Smooth muscle cell (in vitro differentiated cells): ENCODE results near the gene IL36B. TPM values are rescaled to one million over a fixed set of nuclear protein-coding genes. Genes with fewer than 3 reads are reported as not detected.

Experiments
- DNase-seq: peaks from one replicate; lab custom pipeline; 2025; ENCODE audit not compliant: unreplicated experiment; lab: John Stamatoyannopoulos, UW
- H2AFZ ChIP-seq: fragments of 200-600 bp; sonication (generic); 2 replicates; pipeline ENCODE4 v1.6.0; 2016; ENCODE audit warnings: antibody characterized with exemption, low read depth, mild to moderate bottlenecking
- H3F3A ChIP-seq: fragments of 200-600 bp; sonication (generic); 2 replicates; pipeline ENCODE4 v1.6.0; 2017; ENCODE audit warnings: antibody characterized with exemption, low read depth
- H3K27ac ChIP-seq: fragments of 200-600 bp; sonication (generic); 2 replicates; pipeline ENCODE4 v1.5.1; 2016; ENCODE audit warnings: low read depth, mild to moderate bottlenecking
- H3K27me3 ChIP-seq: fragments of 200-600 bp; sonication (generic); 2 replicates; pipeline ENCODE4 v1.6.1; 2016; ENCODE audit warnings: low read depth, mild to moderate bottlenecking
- H3K36me3 ChIP-seq: fragments of 200-600 bp; sonication (generic); 2 replicates; pipeline ENCODE4 v1.5.1; 2016; ENCODE audit warnings: low read depth
- H3K4me1 ChIP-seq: fragments of 200-600 bp; sonication (generic); 2 replicates; pipeline ENCODE4 v1.5.1; 2016; ENCODE audit warnings: low read depth
- H3K4me2 ChIP-seq: fragments of 200-600 bp; sonication (generic); 2 replicates; pipeline ENCODE4 v1.6.0; 2016; ENCODE audit warnings: mild to moderate bottlenecking
- H3K4me3 ChIP-seq: fragments of 200-600 bp; sonication (generic); 2 replicates; pipeline ENCODE4 v1.5.1; 2016; ENCODE audit warnings: mild to moderate bottlenecking
- H3K79me2 ChIP-seq: fragments of 200-600 bp; sonication (generic); 2 replicates; pipeline ENCODE4 v1.6.0; 2016; ENCODE audit warnings: low read depth, mild to moderate bottlenecking
- H3K9ac ChIP-seq: fragments of 200-600 bp; sonication (generic); 2 replicates; pipeline ENCODE4 v1.6.0; 2016; ENCODE audit warnings: low read depth
- H3K9me3 ChIP-seq: fragments of 200-600 bp; sonication (generic); replicated peaks from 2 replicates; pipeline ENCODE4 v1.5.1; 2016; ENCODE audit warnings: low read depth
- H4K20me1 ChIP-seq: fragments of 200-600 bp; sonication (generic); 2 replicates; pipeline ENCODE4 v1.6.0; 2016; ENCODE audit warnings: low read depth
- CTCF ChIP-seq: fragments of 200-600 bp; sonication (generic); IDR thresholded peaks from 2 replicates; pipeline ENCODE4 v1.5.1; 2017; ENCODE audit warnings: borderline replicate concordance, mild to moderate bottlenecking, antibody characterized with exemption; ENCODE audit not compliant: insufficient read depth, poor library complexity, severe bottlenecking
- WGBS: methylation state at CpG from one replicate; pipeline ENCODE4 v1.1.7; 2016; ENCODE audit warnings: low lambda C conversion rate; 5-methylcytosine and 5-hydroxymethylcytosine counted together
- polyA plus RNA-seq: library from polyadenylated mRNA; unstranded; fragments of >200 nt; fragmentation: Nextera tagmentation; extraction: Ambion mirVana; gene quantifications from 2 replicates; pipeline ENCODE4 v1.2.1, GENCODE V29; 2016
- total RNA-seq: library from RNA; depleted of rRNA; stranded (reverse); fragments of >200 nt; gene quantifications from 2 replicates; pipeline ENCODE4 v1.2.3, GENCODE V29; 2014

IL36B gene
- total and polyA plus RNA-seq, 2 experiments from 2014 or later: not detected

- Histone ChIP-seq H3K79me2 (no peaks in the 10 kb centered on the region), H3K4me3 (no peak overlapping the region), H3K27me3 (peaks cover 5% of the 10 kb centered on the region), H3K4me1 (no peaks in the 10 kb centered on the region), H3K9ac (no peak overlapping the region), H3K36me3 (no peaks in the 10 kb centered on the region), H2AFZ (no peak overlapping the region), H3K27ac (no peak overlapping the region), H3K4me2 (no peak overlapping the region), H4K20me1 (no peaks in the 10 kb centered on the region), H3K9me3 (no peaks in the 10 kb centered on the region), H3F3A (no peaks in the 10 kb centered on the region)
- WGBS: 79% methylated on average over 5 of the region's 5 CpGs
- no peak for TF ChIP-seq CTCF
- DNase-seq: no peak
Observed at GRCh38 chr2:113064281-113064680, 11.6 kb upstream of the IL36B start.

GRCh38 chr2:113061896-113062770 is 9.5 kb upstream of the IL36B start:
- Histone ChIP-seq H3K27me3 (no peaks in the 10 kb centered on the region), H3K4me1 (no peaks in the 10 kb centered on the region), H3K4me2 (no peak overlapping the region), H3F3A (no peaks in the 10 kb centered on the region), H2AFZ (no peak overlapping the region), H4K20me1 (no peaks in the 10 kb centered on the region), H3K36me3 (no peaks in the 10 kb centered on the region), H3K9me3 (no peaks in the 10 kb centered on the region), H3K27ac (no peak overlapping the region), H3K79me2 (no peaks in the 10 kb centered on the region), H3K9ac (no peak overlapping the region), H3K4me3 (no peak overlapping the region)
- no peak for DNase-seq
- WGBS: 85% methylated on average over 18 of the region's 18 CpGs
- TF ChIP-seq CTCF: no peak

GRCh38 chr2:113061241-113061640 is 8.6 kb upstream of the IL36B start:
- Histone ChIP-seq H3K79me2 (no peaks in the 10 kb centered on the region), H3K4me3 (no peak overlapping the region), H3F3A (no peaks in the 10 kb centered on the region), H3K27me3 (no peaks in the 10 kb centered on the region), H4K20me1 (no peaks in the 10 kb centered on the region), H2AFZ (no peak overlapping the region), H3K9me3 (no peaks in the 10 kb centered on the region), H3K4me1 (no peaks in the 10 kb centered on the region), H3K9ac (no peak overlapping the region), H3K36me3 (no peaks in the 10 kb centered on the region), H3K4me2 (no peak overlapping the region), H3K27ac (no peak overlapping the region)
- DNase-seq: no peak
- WGBS: 46% methylated on average over 2 of the region's 2 CpGs
- no peak for TF ChIP-seq CTCF

- no peak for TF ChIP-seq CTCF
- H3K27ac ChIP-seq: no peak overlapping the region
- no peaks in the 10 kb centered on the region for H4K20me1 ChIP-seq
- no peak overlapping the region for H3K4me3 ChIP-seq
- DNase-seq: no peak
- H3K27me3 ChIP-seq: no peaks in the 10 kb centered on the region
- H3F3A ChIP-seq: no peaks in the 10 kb centered on the region
- H3K36me3 ChIP-seq: no peaks in the 10 kb centered on the region
- H3K4me2 ChIP-seq: no peak overlapping the region
- no peaks in the 10 kb centered on the region for H3K4me1 ChIP-seq
- H3K9ac ChIP-seq: no peak overlapping the region
- H3K9me3 ChIP-seq: no peaks in the 10 kb centered on the region
- WGBS: 45% methylated on average over 1 of the region's 1 CpG
- no peaks in the 10 kb centered on the region for H3K79me2 ChIP-seq
- H2AFZ ChIP-seq: no peak overlapping the region
Observed at GRCh38 chr2:113060796-113061195, 8.1 kb upstream of the IL36B start.
